Neuronal stem cell (in vitro differentiated cells): ENCODE results near the gene ACAD8.

Source experiments
- DNase-seq: peaks from one replicate; pipeline ENCODE4 v3.0.0-alpha.2; 2013; ENCODE audit warnings: low spot score
- H2AFZ ChIP-seq: one replicate; pipeline ENCODE4 v1.6.1; 2013; ENCODE audit warnings: mild to moderate bottlenecking, low read length, inconsistent platforms
- H2AK5ac ChIP-seq: 2 replicates; pipeline ENCODE4 v1.6.1; 2013; ENCODE audit warnings: low read depth, mild to moderate bottlenecking, inconsistent platforms, low read length, moderate library complexity, mixed read lengths
- H2BK120ac ChIP-seq: 2 replicates; pipeline ENCODE4 v1.6.1; 2013; ENCODE audit warnings: low read depth, mild to moderate bottlenecking, inconsistent platforms, low read length, moderate library complexity, mixed read lengths
- H2BK12ac ChIP-seq: one replicate; pipeline ENCODE4 v1.6.1; 2013; ENCODE audit warnings: low read length, inconsistent platforms
- H2BK15ac ChIP-seq: 2 replicates; pipeline ENCODE4 v1.6.1; 2013; ENCODE audit warnings: mild to moderate bottlenecking, low read length, inconsistent platforms, mixed read lengths
- H2BK5ac ChIP-seq: one replicate; pipeline ENCODE4 v1.6.1; 2013; ENCODE audit warnings: inconsistent platforms, mild to moderate bottlenecking, low read length, moderate library complexity
- H3K14ac ChIP-seq: one replicate; pipeline ENCODE4 v1.6.1; 2013; ENCODE audit warnings: low read length, inconsistent platforms
- H3K18ac ChIP-seq: 2 replicates; pipeline ENCODE4 v1.6.1; 2013; ENCODE audit warnings: low read length, inconsistent platforms
- H3K23ac ChIP-seq: 2 replicates; pipeline ENCODE4 v1.6.1; 2013; ENCODE audit warnings: low read depth, mild to moderate bottlenecking, mixed read lengths, low read length, inconsistent platforms; ENCODE audit not compliant: poor library complexity
- H3K27ac ChIP-seq: replicated peaks from 3 replicates; pipeline ENCODE4 v1.5.1; 2013; ENCODE audit warnings: low read length, inconsistent platforms
- H3K27me3 ChIP-seq, 3 experiments: 2 replicates each; pipeline ENCODE4 v1.6.1; 2013; ENCODE audit warnings: low read length in 3 of 3, mild to moderate bottlenecking in 2 of 3, inconsistent platforms in 1 of 3, low read depth in 1 of 3, mixed read lengths in 1 of 3, moderate library complexity in 1 of 3; ENCODE audit not compliant: control insufficient read depth in 3 of 3, insufficient read depth in 3 of 3
- H3K36me3 ChIP-seq, 2 donors: replicated peaks in 1 of 2; 2 replicates each; pipeline ENCODE4 v1.6.1; 2013; ENCODE audit warnings: low read length in 2 of 2; ENCODE audit not compliant: control insufficient read depth in 2 of 2, insufficient read depth in 2 of 2
- H3K4ac ChIP-seq: 2 replicates; pipeline ENCODE4 v1.6.1; 2013; ENCODE audit warnings: inconsistent platforms, mild to moderate bottlenecking, low read length, moderate library complexity
- H3K4me1 ChIP-seq, 2 donors: 1 replicate in 1 of 2; 2 replicates in 1 of 2; pipeline ENCODE4 v1.6.1; 2013; ENCODE audit warnings: low read length in 2 of 2, low read depth in 1 of 2; ENCODE audit not compliant: control insufficient read depth in 2 of 2, insufficient read depth in 1 of 2
- H3K4me2 ChIP-seq: one replicate; pipeline ENCODE4 v1.6.1; 2013; ENCODE audit warnings: mild to moderate bottlenecking, low read length, inconsistent platforms; ENCODE audit not compliant: insufficient read depth, poor library complexity, severe bottlenecking
- H3K4me3 ChIP-seq, 2 donors: 2 replicates each; pipeline ENCODE4 v1.5.1; 2013; ENCODE audit warnings: low read length in 2 of 2, mild to moderate bottlenecking in 2 of 2, inconsistent platforms in 1 of 2, moderate library complexity in 1 of 2
- H3K79me1 ChIP-seq: one replicate; pipeline ENCODE4 v1.6.1; 2013; ENCODE audit warnings: low read depth, mild to moderate bottlenecking, inconsistent platforms, low read length, moderate library complexity
- H3K9ac ChIP-seq: one replicate; pipeline ENCODE4 v1.6.1; 2013; ENCODE audit warnings: mild to moderate bottlenecking, low read depth, low read length, inconsistent platforms; ENCODE audit not compliant: poor library complexity
- H3K9me3 ChIP-seq, 2 donors: replicated peaks in 1 of 2; 2 replicates each; pipeline versions ENCODE3 to v1.6.1; 2013; ENCODE audit warnings: low read length in 2 of 2, mild to moderate bottlenecking in 2 of 2, inconsistent platforms in 1 of 2, low read depth in 1 of 2, mixed read lengths in 1 of 2, moderate library complexity in 1 of 2; ENCODE audit not compliant: control insufficient read depth in 2 of 2, insufficient read depth in 1 of 2
- H4K8ac ChIP-seq: one replicate; pipeline ENCODE4 v1.6.1; 2013; ENCODE audit warnings: low read depth, mild to moderate bottlenecking, inconsistent platforms, low read length, moderate library complexity
- H4K91ac ChIP-seq: one replicate; pipeline ENCODE4 v1.6.1; 2013; ENCODE audit warnings: low read length, low read depth, mild to moderate bottlenecking, inconsistent platforms; ENCODE audit not compliant: poor library complexity
- WGBS, 2 donors: extraction: QIAGEN DNeasy Blood & Tissue Kit; methylation state at CpG; one replicate each; pipeline ENCODE4 v1.1.7; 2013; ENCODE audit warnings: missing lambda C conversion rate in 2 of 2, mixed read lengths in 1 of 2; ENCODE audit not compliant: insufficient read length in 2 of 2, insufficient replicate concordance in 1 of 2; ENCODE audit errors: extremely low coverage in 2 of 2; 5-methylcytosine and 5-hydroxymethylcytosine counted together

Gene ACAD8

DNA sequence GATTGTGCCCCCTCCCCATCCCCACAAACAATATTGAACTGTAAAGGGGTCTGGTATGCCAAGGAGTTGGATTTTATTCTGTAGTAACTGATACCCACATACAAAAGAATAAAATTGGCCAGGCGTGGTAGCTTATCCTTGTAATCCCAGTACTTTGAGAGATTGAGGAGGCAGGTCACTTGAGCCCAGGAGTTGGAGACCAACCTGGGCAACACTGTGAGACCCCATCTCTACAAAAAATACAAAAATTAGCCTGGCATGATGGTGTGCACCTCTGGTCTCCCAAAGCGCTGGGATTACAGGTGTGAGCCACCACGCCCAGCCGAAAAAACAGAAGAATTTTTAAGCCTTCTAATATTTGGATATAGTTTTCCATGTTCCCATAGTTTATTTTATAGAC, 18.6 kb downstream of the ACAD8 start:
- Histone ChIP-seq H3K9ac (no peak overlapping the region), H3K36me3 (no peaks in the 10 kb centered on the region), H3K14ac (no peak overlapping the region), H3K9me3 (no peaks in the 10 kb centered on the region), H3K4ac (no peak overlapping the region), H2BK15ac (no peak overlapping the region), H3K4me1 (peaks cover 4 to 27% of the 10 kb centered on the region in 2 donors), H2BK120ac (no peak overlapping the region), H2BK5ac (no peak overlapping the region), H3K4me3 (no peak overlapping the region), H4K8ac (no peak overlapping the region), H2AK5ac (no peak overlapping the region), H3K27me3 (peaks cover 16 to 57% (median 44%) of the 10 kb centered on the region in 3 experiments), H3K18ac (no peak overlapping the region), H2AFZ (no peak overlapping the region), H3K4me2 (no peak overlapping the region), H3K27ac (no peak overlapping the region), H4K91ac (no peak overlapping the region), H3K79me1 (no peaks in the 10 kb centered on the region), H3K23ac (no peak overlapping the region), H2BK12ac (no peak overlapping the region)
- DNase-seq: no peak
- no CpG with 5 or more reads among the region's 4 CpGs for WGBS, 2 donors

- H3K27ac ChIP-seq: no peak overlapping the region
- no peak overlapping the region for H3K23ac ChIP-seq
- H4K8ac ChIP-seq: no peak overlapping the region
- no peak overlapping the region for H3K14ac ChIP-seq
- no peak overlapping the region for H3K18ac ChIP-seq
- WGBS, 2 donors: no CpG with 5 or more reads among the region's 18 CpGs
- no peak overlapping the region for H3K9ac ChIP-seq
- no peak overlapping the region for H2BK5ac ChIP-seq
- H2AFZ ChIP-seq: no peak overlapping the region
- peaks cover 21 to 63% (median 51%) of the 10 kb centered on the region in 3 experiments for H3K27me3 ChIP-seq
- H2AK5ac ChIP-seq: no peak overlapping the region
- no peak overlapping the region for H4K91ac ChIP-seq
- no peak overlapping the region for H2BK12ac ChIP-seq
- no peak overlapping the region for H3K4me2 ChIP-seq
- peaks cover 5 to 22% of the 10 kb centered on the region in 2 donors for H3K4me1 ChIP-seq
- peaks cover 0 to 3% of the 10 kb centered on the region in 2 donors for H3K9me3 ChIP-seq
- no peak overlapping the region for H2BK15ac ChIP-seq
- H3K4me3 ChIP-seq: no peak overlapping the region
- H2BK120ac ChIP-seq: no peak overlapping the region
- no peak overlapping the region for H3K4ac ChIP-seq
- H3K79me1 ChIP-seq: no peaks in the 10 kb centered on the region
- H3K36me3 ChIP-seq: no peaks in the 10 kb centered on the region
- DNase-seq: no peak
Observed at GRCh38 chr11:134272381-134273316, 19.3 kb downstream of the ACAD8 start.

GRCh38 chr11:134273317-134273712, 19.9 kb downstream of the ACAD8 start:
- Histone ChIP-seq H2BK5ac (no peak overlapping the region), H2AK5ac (no peak overlapping the region), H3K9ac (no peak overlapping the region), H3K4ac (no peak overlapping the region), H4K8ac (no peak overlapping the region), H2AFZ (no peak overlapping the region), H3K4me2 (no peak overlapping the region), H3K27ac (no peak overlapping the region), H3K79me1 (no peaks in the 10 kb centered on the region), H4K91ac (no peak overlapping the region), H3K4me1 (peaks cover 2 to 22% of the 10 kb centered on the region in 2 donors), H2BK120ac (no peak overlapping the region), H3K23ac (no peak overlapping the region), H3K27me3 (peaks cover 25 to 70% (median 58%) of the 10 kb centered on the region in 3 experiments), H3K9me3 (peaks cover 0 to 10% of the 10 kb centered on the region in 2 donors), H2BK12ac (no peak overlapping the region), H2BK15ac (no peak overlapping the region), H3K18ac (no peak overlapping the region), H3K4me3 (no peak overlapping the region), H3K36me3 (no peaks in the 10 kb centered on the region), H3K14ac (no peak overlapping the region)
- no peak for DNase-seq
- WGBS, 2 donors: no CpG with 5 or more reads among the region's 3 CpGs

GRCh38 chr11:134275188-134275533, 21.8 kb downstream of the ACAD8 start:
- no peak overlapping the region for H2BK12ac ChIP-seq
- peaks cover 2 to 15% of the 10 kb centered on the region in 2 donors for H3K9me3 ChIP-seq
- no peak overlapping the region for H2AFZ ChIP-seq
- peaks cover 25 to 86% (median 58%) of the 10 kb centered on the region in 3 experiments for H3K27me3 ChIP-seq
- no peak overlapping the region for H3K4ac ChIP-seq
- H3K36me3 ChIP-seq: no peaks in the 10 kb centered on the region
- no peak overlapping the region for H3K18ac ChIP-seq
- H4K8ac ChIP-seq: no peak overlapping the region
- no peak overlapping the region for H2BK5ac ChIP-seq
- no peak overlapping the region for H2BK120ac ChIP-seq
- no peak overlapping the region for H3K14ac ChIP-seq
- H3K9ac ChIP-seq: no peak overlapping the region
- no peak overlapping the region for H4K91ac ChIP-seq
- H3K4me2 ChIP-seq: no peak overlapping the region
- H2AK5ac ChIP-seq: no peak overlapping the region
- no peak for DNase-seq
- H3K79me1 ChIP-seq: no peaks in the 10 kb centered on the region
- H3K23ac ChIP-seq: no peak overlapping the region
- H2BK15ac ChIP-seq: no peak overlapping the region
- no peak overlapping the region for H3K27ac ChIP-seq
- no CpG with 5 or more reads among the region's 5 CpGs for WGBS, 2 donors
- peaks cover 2 to 22% of the 10 kb centered on the region in 2 donors for H3K4me1 ChIP-seq
- H3K4me3 ChIP-seq: no peak overlapping the region
